HepG2 (cell line): Measurements from ENCODE around the gene TIRAP. TPM values are rescaled to one million over a fixed set of nuclear protein-coding genes. Genes with fewer than 3 reads are reported as not detected.
A peak's percentile ranks its signal among the peaks of the same experiment; 100 is the strongest.

Source experiments
- ARNT2 ChIP-seq: sonication (generic); formaldehyde crosslinking; IDR thresholded peaks from 2 replicates; pipeline ENCODE4 v1.8.0; 2022; ENCODE audit warnings: mild to moderate bottlenecking, low read depth, missing genetic modification reagents, moderate library complexity
- BCL3 ChIP-seq: sonication (generic); formaldehyde crosslinking; IDR thresholded peaks from 2 replicates; pipeline ENCODE4 v1.5.1; 2020; ENCODE audit warnings: mild to moderate bottlenecking, missing genetic modification reagents, moderate library complexity
- FOSL2 ChIP-seq: sonication (generic); formaldehyde crosslinking; IDR thresholded peaks from 2 replicates; pipeline ENCODE4 v1.4.0; 2020; ENCODE audit warnings: missing genetic modification reagents
- FOXK1 ChIP-seq: sonication (generic); formaldehyde crosslinking; IDR thresholded peaks from 2 replicates; pipeline ENCODE4 v1.4.0; 2020; ENCODE audit warnings: low read depth, missing genetic modification reagents, borderline replicate concordance
- IRF2 ChIP-seq: IDR thresholded peaks from 2 replicates; pipeline ENCODE4 v1.6.1; 2018; ENCODE audit warnings: missing genetic modification reagents, missing compliant biosample characterization
- JUND ChIP-seq: sonication (generic); formaldehyde crosslinking; IDR thresholded peaks from 2 replicates; pipeline ENCODE4 v1.8.0; 2022; ENCODE audit warnings: mild to moderate bottlenecking, missing genetic modification reagents
- KMT2A ChIP-seq: sonication (generic); formaldehyde crosslinking; IDR thresholded peaks from 2 replicates; pipeline ENCODE4 v1.4.0; 2020; ENCODE audit warnings: missing genetic modification reagents
- NFATC3 ChIP-seq: sonication (generic); formaldehyde crosslinking; IDR thresholded peaks from 2 replicates; pipeline ENCODE4 v1.5.1; 2020; ENCODE audit warnings: mild to moderate bottlenecking, missing genetic modification reagents
- RNF2 ChIP-seq: fragments of 450-650 bp; conservative IDR thresholded peaks from 2 replicates; pipeline ENCODE4 v1.6.1; 2016; ENCODE audit warnings: low read depth
- SIX1 ChIP-seq: sonication (generic); formaldehyde crosslinking; IDR thresholded peaks from 2 replicates; pipeline ENCODE4 v1.4.0; 2020; ENCODE audit warnings: missing genetic modification reagents, borderline replicate concordance
- SOX5 ChIP-seq: IDR thresholded peaks from 2 replicates; pipeline ENCODE4 v1.6.1; 2016; ENCODE audit warnings: borderline replicate concordance
- TEF ChIP-seq: sonication (generic); formaldehyde crosslinking; IDR thresholded peaks from 2 replicates; pipeline ENCODE4 v1.5.0; 2020; ENCODE audit warnings: missing genetic modification reagents
- U2AF1 ChIP-seq: fragments of 200-400 bp; formaldehyde crosslinking; optimal IDR thresholded peaks from 2 replicates; pipeline ENCODE3; 2017; ENCODE audit warnings: mild to moderate bottlenecking, low read depth, low read length
- polyA plus RNA-seq, 8 experiments: library from polyadenylated mRNA; depleted of rRNA in 3 of 8; stranded (reverse) in 7 of 8; unstranded in 1 of 8; fragments of >200 nt; fragmentation: Illumina TruSeq in 4 of 8; extraction: Trizol in 4 of 8; gene quantifications; 2 replicates each; pipeline versions ENCODE4 v1.2.1 to v1.2.3, GENCODE V29; 2011 to 2016; ENCODE audit warnings: low read depth in 4 of 8, missing spikeins in 1 of 8, mixed read lengths in 1 of 8; ENCODE audit not compliant: insufficient read depth in 1 of 8
- total RNA-seq, 5 experiments: library from RNA; depleted of rRNA; stranded (reverse); fragments of >200 nt; fragmentation: Illumina TruSeq; extraction: Trizol; gene quantifications; 2 replicates each; pipeline ENCODE4 v1.2.3, GENCODE V29; 2016; ENCODE audit warnings: low read depth in 1 of 5
- TF ChIP-seq, protein P1 (sequence below), 2 experiments: fragments of 450-650 bp in 1 of 2; sonication (generic) in 1 of 2; formaldehyde crosslinking in 1 of 2; IDR thresholded peaks; 2 replicates each; pipeline versions ENCODE4 v1.6.1 to v1.8.0; 2016 to 2022; ENCODE audit warnings: antibody characterized with exemption in 1 of 2, mild to moderate bottlenecking in 1 of 2, missing genetic modification reagents in 1 of 2

TIRAP gene
- total and polyA plus RNA-seq, 2 of the 13 experiments (the other 11 are each of a cell fraction or from before 2014, with no cell fraction given) = 5.4 to 5.7 TPM

- TF ChIP-seq, protein P1, sequence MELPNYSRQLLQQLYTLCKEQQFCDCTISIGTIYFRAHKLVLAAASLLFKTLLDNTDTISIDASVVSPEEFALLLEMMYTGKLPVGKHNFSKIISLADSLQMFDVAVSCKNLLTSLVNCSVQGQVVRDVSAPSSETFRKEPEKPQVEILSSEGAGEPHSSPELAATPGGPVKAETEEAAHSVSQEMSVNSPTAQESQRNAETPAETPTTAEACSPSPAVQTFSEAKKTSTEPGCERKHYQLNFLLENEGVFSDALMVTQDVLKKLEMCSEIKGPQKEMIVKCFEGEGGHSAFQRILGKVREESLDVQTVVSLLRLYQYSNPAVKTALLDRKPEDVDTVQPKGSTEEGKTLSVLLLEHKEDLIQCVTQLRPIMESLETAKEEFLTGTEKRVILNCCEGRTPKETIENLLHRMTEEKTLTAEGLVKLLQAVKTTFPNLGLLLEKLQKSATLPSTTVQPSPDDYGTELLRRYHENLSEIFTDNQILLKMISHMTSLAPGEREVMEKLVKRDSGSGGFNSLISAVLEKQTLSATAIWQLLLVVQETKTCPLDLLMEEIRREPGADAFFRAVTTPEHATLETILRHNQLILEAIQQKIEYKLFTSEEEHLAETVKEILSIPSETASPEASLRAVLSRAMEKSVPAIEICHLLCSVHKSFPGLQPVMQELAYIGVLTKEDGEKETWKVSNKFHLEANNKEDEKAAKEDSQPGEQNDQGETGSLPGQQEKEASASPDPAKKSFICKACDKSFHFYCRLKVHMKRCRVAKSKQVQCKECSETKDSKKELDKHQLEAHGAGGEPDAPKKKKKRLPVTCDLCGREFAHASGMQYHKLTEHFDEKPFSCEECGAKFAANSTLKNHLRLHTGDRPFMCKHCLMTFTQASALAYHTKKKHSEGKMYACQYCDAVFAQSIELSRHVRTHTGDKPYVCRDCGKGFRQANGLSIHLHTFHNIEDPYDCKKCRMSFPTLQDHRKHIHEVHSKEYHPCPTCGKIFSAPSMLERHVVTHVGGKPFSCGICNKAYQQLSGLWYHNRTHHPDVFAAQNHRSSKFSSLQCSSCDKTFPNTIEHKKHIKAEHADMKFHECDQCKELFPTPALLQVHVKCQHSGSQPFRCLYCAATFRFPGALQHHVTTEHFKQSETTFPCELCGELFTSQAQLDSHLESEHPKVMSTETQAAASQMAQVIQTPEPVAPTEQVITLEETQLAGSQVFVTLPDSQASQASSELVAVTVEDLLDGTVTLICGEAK (IDR thresholded peaks at IDR 0.05) = no peak
- TF ChIP-seq, protein P1 (CRISPR knock-in tag; IDR thresholded peaks at IDR 0.05) = peak; percentile 92
- TF ChIP-seq U2AF1 (no peak), SIX1 (CRISPR knock-in tag) (0 out of 2 replicates have a peak, but pooled peaks have one; percentile 45), FOXK1 (CRISPR knock-in tag) (peak; percentile 76), FOSL2 (CRISPR knock-in tag) (peak; percentile 28; the same call in 1 of the 2 replicates), KMT2A (peak; percentile 97), NFATC3 (CRISPR knock-in tag) (0 out of 2 replicates have a peak, but pooled peaks have one; percentile 51), ARNT2 (CRISPR knock-in tag) (peak; percentile 84), IRF2 (CRISPR knock-in tag) (peak; percentile 66), BCL3 (CRISPR knock-in tag) (peak; percentile 97), JUND (CRISPR knock-in tag) (peak; percentile 72), SOX5 (CRISPR knock-in tag) (peak; percentile 58; the same call in 1 of the 2 replicates), RNF2 (peak; percentile 81), TEF (CRISPR knock-in tag) (no peak; the same call in 1 of the 2 replicates)
Observed at GRCh38 chr11:126303623-126304456, 20.9 kb downstream of the TIRAP start, which contains the start of gene DCPS (continued).
